ES-I3 (cell line): Measurements from ENCODE around the gene NAPB.

Experiments
- H3K36me3 ChIP-seq: 2 replicates; pipeline ENCODE4 v1.6.1; 2013; ENCODE audit warnings: mild to moderate bottlenecking, low read length, control low read depth, moderate library complexity; ENCODE audit not compliant: insufficient read depth
- H3K4me1 ChIP-seq: 2 replicates; pipeline ENCODE4 v1.6.1; 2013; ENCODE audit warnings: mild to moderate bottlenecking, control low read depth, low read length; ENCODE audit not compliant: insufficient read depth
- H3K9ac ChIP-seq: 2 replicates; pipeline ENCODE4 v1.6.1; 2013; ENCODE audit warnings: low read depth, mild to moderate bottlenecking, low read length, moderate library complexity
- H3K9me3 ChIP-seq: 2 replicates; pipeline ENCODE4 v1.6.1; 2013; ENCODE audit warnings: mild to moderate bottlenecking, low read length, moderate library complexity; ENCODE audit not compliant: control insufficient read depth, insufficient read depth

The NAPB gene

DNA sequence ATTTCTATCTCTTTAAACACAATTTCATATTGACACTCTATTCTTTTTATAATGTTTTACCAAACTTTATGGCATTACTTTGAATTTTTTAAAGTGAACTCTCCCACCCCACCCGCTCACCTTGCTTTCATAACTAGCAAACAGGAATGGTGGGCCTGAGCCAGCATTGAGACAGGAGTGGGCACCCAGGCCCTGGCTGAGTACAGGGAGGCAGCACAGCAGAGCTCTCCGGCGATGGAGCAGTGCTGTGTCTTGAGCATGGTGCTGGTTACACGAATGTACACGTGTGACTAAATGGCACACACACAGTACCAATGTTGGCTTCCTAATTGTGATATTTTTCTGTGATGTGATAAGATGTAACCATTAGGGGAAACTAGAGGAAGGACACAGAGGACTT, 26.9 kb upstream of the NAPB start:
- H3K36me3 ChIP-seq: no peaks in the 10 kb centered on the region
- peaks cover 4% of the 10 kb centered on the region; the same call in 1 of the 2 replicates for H3K4me1 ChIP-seq
- H3K9ac ChIP-seq: no peak overlapping the region
- H3K9me3 ChIP-seq: no peaks in the 10 kb centered on the region

- H3K36me3 ChIP-seq: no peaks in the 10 kb centered on the region
- H3K4me1 ChIP-seq: no peaks in the 10 kb centered on the region
- no peaks in the 10 kb centered on the region for H3K9me3 ChIP-seq
- H3K9ac ChIP-seq: no peak overlapping the region
Measured at GRCh38 chr20:23446505-23446904, 25.2 kb upstream of the NAPB start.

DNA sequence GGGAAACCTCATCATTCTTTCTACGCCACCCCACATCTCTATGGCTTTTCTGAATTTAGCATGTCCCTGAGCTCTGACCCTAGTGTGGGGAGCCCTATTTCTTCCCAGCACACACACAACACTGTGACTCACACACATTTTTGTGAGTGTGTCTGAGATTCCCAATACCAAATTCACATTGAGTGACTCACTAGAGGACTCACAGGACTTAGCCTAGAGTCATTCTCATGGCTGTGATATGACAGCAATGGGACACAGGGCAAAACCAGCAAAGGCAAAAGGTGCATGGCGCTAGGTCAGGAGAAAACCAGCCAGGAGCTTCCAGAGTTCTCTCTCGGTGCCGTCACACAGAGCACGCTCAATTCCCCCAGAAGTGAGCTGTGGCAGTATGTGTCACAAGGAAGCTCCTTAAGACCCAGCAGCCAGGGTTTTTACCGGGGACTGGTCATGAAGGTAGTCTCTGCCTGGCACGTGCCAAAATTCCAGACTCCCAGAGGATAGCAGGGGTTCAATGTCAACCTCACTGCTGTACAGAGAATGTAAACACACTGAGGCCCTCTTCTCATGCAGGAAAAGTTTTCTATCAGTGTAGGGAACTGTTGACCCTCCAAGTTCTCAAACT, 24.4 kb upstream of the NAPB start:
- Histone ChIP-seq H3K36me3 (no peaks in the 10 kb centered on the region), H3K9ac (no peak overlapping the region), H3K9me3 (no peaks in the 10 kb centered on the region), H3K4me1 (no peaks in the 10 kb centered on the region)

GRCh38 chr20:23444859-23445258, 23.6 kb upstream of the NAPB start:
- no peaks in the 10 kb centered on the region for H3K36me3 ChIP-seq
- H3K9ac ChIP-seq: no peak overlapping the region
- H3K4me1 ChIP-seq: no peaks in the 10 kb centered on the region
- H3K9me3 ChIP-seq: no peaks in the 10 kb centered on the region

DNA sequence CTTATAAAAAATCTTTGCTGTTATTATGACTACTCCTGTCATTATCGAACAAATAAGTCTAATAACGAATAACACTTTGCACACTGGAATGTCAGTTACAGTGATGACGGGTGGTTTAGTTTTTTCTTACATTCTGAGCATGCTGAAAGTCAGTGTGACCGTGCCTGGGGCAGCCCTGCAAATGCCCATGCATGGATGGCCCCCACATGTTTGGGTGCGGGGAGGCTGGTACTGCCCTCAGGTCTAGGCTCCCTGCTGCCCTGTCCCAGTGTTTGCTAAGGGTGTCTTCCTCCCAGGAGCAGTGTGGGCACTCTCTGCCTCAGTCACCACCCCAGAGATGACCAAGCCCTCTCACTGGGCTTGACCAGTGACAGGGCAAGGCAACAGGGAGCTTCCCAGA, 21.1 kb upstream of the NAPB start:
- no peaks in the 10 kb centered on the region for H3K36me3 ChIP-seq
- no peaks in the 10 kb centered on the region for H3K9me3 ChIP-seq
- H3K4me1 ChIP-seq: no peaks in the 10 kb centered on the region
- no peak overlapping the region for H3K9ac ChIP-seq

DNA sequence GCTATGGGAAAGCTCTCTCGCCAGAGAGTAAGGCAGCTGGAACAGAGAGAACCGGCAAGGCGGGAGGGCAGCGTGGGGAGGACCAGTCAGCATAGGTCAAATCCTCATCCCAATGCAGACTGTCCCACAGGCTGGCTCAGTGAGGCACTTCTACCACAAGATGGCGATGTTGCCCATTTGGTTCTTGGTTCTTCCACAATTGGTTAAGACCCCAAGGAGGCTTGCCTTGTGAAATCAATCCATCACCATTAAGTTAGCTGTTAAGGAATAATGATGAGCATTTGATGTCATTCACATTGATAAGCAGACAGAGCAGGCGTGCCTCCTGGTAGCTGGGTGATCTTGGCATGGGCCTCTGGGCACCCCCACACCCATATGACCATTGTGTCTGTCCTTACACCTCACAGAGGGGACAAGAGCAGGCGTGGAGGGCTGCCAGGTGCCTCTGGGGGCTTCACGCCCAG, 20.6 kb upstream of the NAPB start:
- no peaks in the 10 kb centered on the region for H3K36me3 ChIP-seq
- H3K9ac ChIP-seq: no peak overlapping the region
- no peaks in the 10 kb centered on the region for H3K9me3 ChIP-seq
- H3K4me1 ChIP-seq: no peaks in the 10 kb centered on the region

- Histone ChIP-seq H3K9me3 (no peaks in the 10 kb centered on the region), H3K36me3 (no peaks in the 10 kb centered on the region), H3K9ac (no peak overlapping the region), H3K4me1 (no peaks in the 10 kb centered on the region)
Measured at GRCh38 chr20:23440004-23440403, 18.7 kb upstream of the NAPB start.

DNA sequence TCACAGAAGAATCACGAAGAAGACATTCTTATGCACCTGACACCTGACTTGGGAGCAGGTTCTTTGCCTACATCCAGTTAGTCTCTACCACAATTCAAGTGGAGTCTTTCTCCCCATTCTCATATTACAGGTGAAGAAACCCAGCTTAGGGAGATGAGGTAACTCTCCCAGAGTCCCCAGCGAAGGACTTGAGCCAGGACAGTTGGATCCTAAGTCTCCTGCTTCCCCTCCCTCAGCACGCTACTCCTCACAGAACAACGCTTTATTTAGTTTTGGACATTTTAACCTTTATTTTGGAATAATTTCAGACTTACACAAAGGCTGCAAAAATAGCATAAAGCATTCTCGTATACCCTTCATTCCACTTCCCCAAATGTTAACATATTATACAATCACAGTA, 17.4 kb upstream of the NAPB start:
- no peaks in the 10 kb centered on the region for H3K4me1 ChIP-seq
- H3K36me3 ChIP-seq: no peaks in the 10 kb centered on the region
- no peak overlapping the region for H3K9ac ChIP-seq
- H3K9me3 ChIP-seq: no peaks in the 10 kb centered on the region

GRCh38 chr20:23437126-23437899, 16.0 kb upstream of the NAPB start:
- no peak overlapping the region for H3K9ac ChIP-seq
- no peaks in the 10 kb centered on the region for H3K9me3 ChIP-seq
- no peaks in the 10 kb centered on the region for H3K4me1 ChIP-seq

DNA sequence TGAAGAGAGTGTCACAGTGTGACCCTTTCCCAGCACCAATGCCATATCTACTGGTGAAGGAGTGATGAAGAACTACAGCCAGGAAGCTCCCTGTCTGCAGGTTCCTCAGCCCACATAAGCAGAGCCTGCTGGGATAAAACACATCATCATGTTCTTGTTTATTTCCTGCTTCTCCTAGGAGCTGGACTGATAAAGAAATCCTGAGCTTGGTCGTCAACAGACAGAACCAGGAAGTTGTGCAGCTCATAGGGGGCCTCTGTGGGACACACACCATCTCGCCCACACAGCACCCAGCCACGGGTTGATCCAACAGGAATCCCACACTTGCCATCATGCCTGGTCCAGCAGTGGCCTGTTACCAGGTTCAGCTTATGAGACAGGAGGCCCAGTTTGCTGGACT, 15.4 kb upstream of the NAPB start:
- Histone ChIP-seq H3K9ac (no peak overlapping the region), H3K36me3 (no peaks in the 10 kb centered on the region), H3K9me3 (no peaks in the 10 kb centered on the region), H3K4me1 (no peaks in the 10 kb centered on the region)

More at GRCh38 chr20:23437126-23437899, 16.0 kb upstream of the NAPB start:
- no peaks in the 10 kb centered on the region for H3K36me3 ChIP-seq

- no peaks in the 10 kb centered on the region for H3K9me3 ChIP-seq
- H3K4me1 ChIP-seq: no peaks in the 10 kb centered on the region
- H3K9ac ChIP-seq: no peak overlapping the region
- H3K36me3 ChIP-seq: no peaks in the 10 kb centered on the region
Measured at GRCh38 chr20:23435626-23436539, 14.6 kb upstream of the NAPB start.

DNA sequence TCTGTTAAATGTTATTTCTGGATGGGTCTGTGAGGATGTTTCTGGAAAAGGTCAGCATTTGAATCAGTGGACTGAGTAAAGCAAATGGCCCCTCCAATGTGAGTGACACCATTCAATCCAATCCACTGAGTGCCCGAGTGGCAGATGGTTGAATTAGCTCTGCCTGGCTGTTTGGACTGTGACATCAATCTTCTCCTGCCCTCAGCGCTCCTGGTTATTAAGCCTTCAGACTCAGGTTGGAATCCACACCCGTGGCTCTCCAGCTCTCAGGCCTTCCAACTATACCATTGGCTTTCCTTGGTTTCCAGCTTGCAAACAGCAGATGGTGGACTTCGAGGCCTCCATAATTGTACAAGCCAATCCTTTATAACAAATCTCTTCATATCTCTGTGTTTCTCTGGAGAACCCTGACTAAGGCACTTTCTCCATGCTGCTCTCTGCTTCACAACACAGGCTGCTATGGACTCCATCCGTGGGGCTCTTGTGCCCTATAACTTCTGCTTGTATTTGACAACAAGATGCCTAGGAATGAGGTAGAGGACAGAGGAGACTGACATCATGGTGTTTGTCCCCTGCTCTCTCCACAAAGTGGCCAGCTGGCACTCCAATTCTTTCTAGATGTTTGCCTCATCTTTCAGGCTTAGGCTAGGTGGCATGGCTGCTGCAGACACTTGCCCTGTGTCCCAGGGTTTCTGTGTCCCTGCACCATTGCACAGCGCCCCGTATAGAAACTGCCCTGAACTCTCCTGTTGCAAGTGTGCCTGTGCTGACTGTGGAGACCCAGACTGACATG, 13.4 kb upstream of the NAPB start:
- Histone ChIP-seq H3K9ac (no peak overlapping the region), H3K36me3 (no peaks in the 10 kb centered on the region), H3K4me1 (no peaks in the 10 kb centered on the region), H3K9me3 (no peaks in the 10 kb centered on the region)

- Histone ChIP-seq H3K4me1 (no peaks in the 10 kb centered on the region), H3K9me3 (no peaks in the 10 kb centered on the region), H3K9ac (no peak overlapping the region), H3K36me3 (no peaks in the 10 kb centered on the region)
Measured at GRCh38 chr20:23433628-23434027, 12.3 kb upstream of the NAPB start.

- Histone ChIP-seq H3K9me3 (no peaks in the 10 kb centered on the region), H3K4me1 (no peaks in the 10 kb centered on the region), H3K36me3 (no peaks in the 10 kb centered on the region), H3K9ac (no peak overlapping the region)
Measured at GRCh38 chr20:23425129-23425528, 3.8 kb upstream of the NAPB start.
